NK-92 (cell line): Measurements from ENCODE around the gene WWC2.

ENCODE experiments used
- DNase-seq: peaks from one replicate; lab custom pipeline; 2025; ENCODE audit not compliant: unreplicated experiment; lab: John Stamatoyannopoulos, UW

Gene WWC2

GRCh38 chr4:183349673-183350072 lies 250.6 kb downstream of the WWC2 start:
- DNase-seq, result no peak

- DNase-seq, result no peak
Observed at GRCh38 chr4:183350317-183351071, 251.4 kb downstream of the WWC2 start.

- DNase-seq, result no peak
Observed at GRCh38 chr4:183352546-183352945, 253.5 kb downstream of the WWC2 start.

GRCh38 chr4:183353557-183353956 lies 254.5 kb downstream of the WWC2 start:
- no peak for DNase-seq

GRCh38 chr4:183354219-183354618 lies 255.2 kb downstream of the WWC2 start:
- no peak for DNase-seq

- no peak for DNase-seq
Observed at GRCh38 chr4:183355405-183355804, 256.3 kb downstream of the WWC2 start.

GRCh38 chr4:183356173-183356830 lies 257.2 kb downstream of the WWC2 start:
- DNase-seq, result no peak

- no peak for DNase-seq
Observed at GRCh38 chr4:183356931-183357675, 258.0 kb downstream of the WWC2 start.

GRCh38 chr4:183358215-183358755 lies 259.2 kb downstream of the WWC2 start:
- no peak for DNase-seq

GRCh38 chr4:183360161-183360919 lies 261.3 kb downstream of the WWC2 start:
- no peak for DNase-seq

- DNase-seq, result no peak
Observed at GRCh38 chr4:183362036-183362435, 263.0 kb downstream of the WWC2 start.

- no peak for DNase-seq
Observed at GRCh38 chr4:183362916-183363542, 264.0 kb downstream of the WWC2 start.

GRCh38 chr4:183364025-183364424 lies 265.0 kb downstream of the WWC2 start:
- DNase-seq, result no peak

- DNase-seq, result no peak
Observed at GRCh38 chr4:183366206-183366835, 267.3 kb downstream of the WWC2 start.

- no peak for DNase-seq
Observed at GRCh38 chr4:183369073-183369472, 270.0 kb downstream of the WWC2 start.
